ENCODE measurements around the gene PPP1R3G.

The PPP1R3G gene

GRCh38 chr6:5094327-5094726 is 9.2 kb downstream of the PPP1R3G start:
- no peak for DNase-seq (ENCODE audit: low read depth)

GRCh38 chr6:5095236-5095635 is 10.1 kb downstream of the PPP1R3G start:
- DNase-seq (ENCODE audit: low read depth): no peak

- no peak for DNase-seq (ENCODE audit: low read depth)
Observed at GRCh38 chr6:5096482-5096881, 11.3 kb downstream of the PPP1R3G start.

GRCh38 chr6:5098501-5099270 is 13.5 kb downstream of the PPP1R3G start:
- DNase-seq (ENCODE audit: low read depth): no peak

- DNase-seq (ENCODE audit: low read depth): no peak
Observed at GRCh38 chr6:5099537-5099936, 14.4 kb downstream of the PPP1R3G start.

- DNase-seq (ENCODE audit: low read depth): no peak
Observed at GRCh38 chr6:5100806-5101205, 15.7 kb downstream of the PPP1R3G start.

- no peak for DNase-seq (ENCODE audit: low read depth)
Observed at GRCh38 chr6:5102267-5102970, 17.3 kb downstream of the PPP1R3G start.

GRCh38 chr6:5103250-5103649 is 18.1 kb downstream of the PPP1R3G start:
- DNase-seq (ENCODE audit: low read depth): no peak

- DNase-seq (ENCODE audit: low read depth): no peak
Observed at GRCh38 chr6:5104667-5105066, 19.5 kb downstream of the PPP1R3G start.

- DNase-seq (ENCODE audit: low read depth): no peak
Observed at GRCh38 chr6:5105146-5105545, 20.0 kb downstream of the PPP1R3G start.

- no peak for DNase-seq (ENCODE audit: low read depth)
Observed at GRCh38 chr6:5107341-5107740, 22.2 kb downstream of the PPP1R3G start.

GRCh38 chr6:5108068-5108467 is 22.9 kb downstream of the PPP1R3G start:
- no peak for DNase-seq (ENCODE audit: low read depth)

- no peak for DNase-seq (ENCODE audit: low read depth)
Observed at GRCh38 chr6:5108536-5109150, 23.5 kb downstream of the PPP1R3G start.

GRCh38 chr6:5109436-5109835 is 24.3 kb downstream of the PPP1R3G start:
- DNase-seq (ENCODE audit: low read depth): no peak

GRCh38 chr6:5110246-5110645 is 25.1 kb downstream of the PPP1R3G start:
- DNase-seq (ENCODE audit: low read depth): no peak

- no peak for DNase-seq (ENCODE audit: low read depth)
Observed at GRCh38 chr6:5111626-5112025, 26.5 kb downstream of the PPP1R3G start.

GRCh38 chr6:5112066-5112799 is 27.1 kb downstream of the PPP1R3G start:
- DNase-seq (ENCODE audit: low read depth): no peak

- DNase-seq (ENCODE audit: low read depth): no peak
Observed at GRCh38 chr6:5113096-5113495, 28.0 kb downstream of the PPP1R3G start.

- no peak for DNase-seq (ENCODE audit: low read depth)
Observed at GRCh38 chr6:5115168-5115567, 30.0 kb downstream of the PPP1R3G start.

GRCh38 chr6:5116243-5116991 is 31.3 kb downstream of the PPP1R3G start:
- no peak for DNase-seq (ENCODE audit: low read depth)

GRCh38 chr6:5119090-5119951 is 34.2 kb downstream of the PPP1R3G start:
- DNase-seq (ENCODE audit: low read depth): no peak
